Trophoblast cell (in vitro differentiated cells and primary cell): Measurements from ENCODE around the gene HOXB3.

Experiments
- DNase-seq, 2 donors: peaks; one replicate each; pipeline ENCODE4 v3.0.0-alpha.2; 2016
- H2AFZ ChIP-seq: 2 replicates; pipeline ENCODE4 v1.6.1; 2013; ENCODE audit warnings: low read length, moderate library complexity, mild to moderate bottlenecking; ENCODE audit not compliant: insufficient read depth, poor library complexity
- H2AK5ac ChIP-seq: 2 replicates; pipeline ENCODE4 v1.6.1; 2013; ENCODE audit warnings: mild to moderate bottlenecking, low read length
- H2BK120ac ChIP-seq: 2 replicates; pipeline ENCODE4 v1.6.1; 2013; ENCODE audit warnings: low read length, mild to moderate bottlenecking, moderate library complexity; ENCODE audit not compliant: insufficient read depth, poor library complexity
- H2BK12ac ChIP-seq: 2 replicates; pipeline ENCODE4 v1.6.1; 2013; ENCODE audit warnings: mild to moderate bottlenecking, low read length, moderate library complexity
- H2BK5ac ChIP-seq: 2 replicates; pipeline ENCODE4 v1.6.1; 2013; ENCODE audit warnings: low read length, low read depth, moderate library complexity, mild to moderate bottlenecking; ENCODE audit not compliant: poor library complexity
- H3K14ac ChIP-seq: 2 replicates; pipeline ENCODE4 v1.6.1; 2013; ENCODE audit warnings: mild to moderate bottlenecking, low read length
- H3K18ac ChIP-seq: 2 replicates; pipeline ENCODE4 v1.6.1; 2013; ENCODE audit warnings: mild to moderate bottlenecking, low read length
- H3K23ac ChIP-seq: 2 replicates; pipeline ENCODE4 v1.6.1; 2013; ENCODE audit warnings: low read length
- H3K27ac ChIP-seq: 2 replicates; pipeline ENCODE4 v1.5.1; 2013; ENCODE audit warnings: low read depth, mild to moderate bottlenecking, inconsistent platforms, low read length, moderate library complexity
- H3K27me3 ChIP-seq: 2 replicates; pipeline ENCODE4 v1.6.1; 2013; ENCODE audit warnings: inconsistent platforms, mild to moderate bottlenecking, low read length, moderate library complexity; ENCODE audit not compliant: insufficient read depth
- H3K36me3 ChIP-seq, 2 experiments: 1 replicate in 1 of 2; 2 replicates in 1 of 2; pipeline ENCODE4 v1.6.1; 2013; ENCODE audit warnings: low read length in 2 of 2, mild to moderate bottlenecking in 2 of 2, moderate library complexity in 1 of 2; ENCODE audit not compliant: insufficient read depth in 2 of 2, control insufficient read depth in 1 of 2
- H3K4ac ChIP-seq: 2 replicates; pipeline ENCODE4 v1.6.1; 2013; ENCODE audit warnings: low read depth, mild to moderate bottlenecking, low read length, moderate library complexity
- H3K4me1 ChIP-seq, 2 experiments: 1 replicate in 1 of 2; 2 replicates in 1 of 2; pipeline ENCODE4 v1.6.1; 2013; ENCODE audit warnings: low read length in 2 of 2, mild to moderate bottlenecking in 2 of 2, moderate library complexity in 1 of 2; ENCODE audit not compliant: insufficient read depth in 2 of 2, control insufficient read depth in 1 of 2
- H3K4me2 ChIP-seq: 2 replicates; pipeline ENCODE4 v1.6.1; 2013; ENCODE audit warnings: inconsistent platforms, mild to moderate bottlenecking, low read length, moderate library complexity
- H3K4me3 ChIP-seq: 2 replicates; pipeline ENCODE4 v1.5.1; 2013; ENCODE audit warnings: mild to moderate bottlenecking, low read depth, low read length, inconsistent platforms
- H3K79me1 ChIP-seq: one replicate; pipeline ENCODE4 v1.6.1; 2013; ENCODE audit warnings: low read length
- H3K79me2 ChIP-seq: 2 replicates; pipeline ENCODE4 v1.6.1; 2013; ENCODE audit warnings: low read length, mild to moderate bottlenecking; ENCODE audit not compliant: control insufficient read depth, insufficient read depth, poor library complexity
- H3K9ac ChIP-seq: 2 replicates; pipeline ENCODE4 v1.6.1; 2013; ENCODE audit warnings: mild to moderate bottlenecking, low read length
- H3K9me3 ChIP-seq: 2 replicates; pipeline ENCODE4 v1.6.1; 2013; ENCODE audit warnings: low read depth, mild to moderate bottlenecking, control low read depth, inconsistent platforms, low read length; ENCODE audit not compliant: insufficient read depth
- H4K12ac ChIP-seq: 2 replicates; pipeline ENCODE4 v1.6.1; 2013; ENCODE audit warnings: low read depth, mild to moderate bottlenecking, low read length, moderate library complexity
- H4K8ac ChIP-seq: 2 replicates; pipeline ENCODE4 v1.6.1; 2013; ENCODE audit warnings: low read depth, mild to moderate bottlenecking, low read length, moderate library complexity
- H4K91ac ChIP-seq: one replicate; pipeline ENCODE4 v1.6.1; 2013; ENCODE audit warnings: low read depth, mild to moderate bottlenecking, low read length, moderate library complexity
- WGBS: extraction: QIAGEN DNeasy Blood & Tissue Kit; methylation state at CpG from one replicate; pipeline ENCODE4 v1.1.7; 2013; ENCODE audit warnings: missing lambda C conversion rate; ENCODE audit not compliant: insufficient read length, insufficient coverage; ENCODE audit errors: extremely low coverage; 5-methylcytosine and 5-hydroxymethylcytosine counted together

The HOXB3 gene

GRCh38 chr17:48605409-48605919 is 15.4 kb upstream of the HOXB3 start:
- H3K4me3 ChIP-seq: no peak overlapping the region
- H2BK120ac ChIP-seq: no peak overlapping the region
- no peak overlapping the region for H3K4me2 ChIP-seq
- H4K91ac ChIP-seq: no peak overlapping the region
- H2AK5ac ChIP-seq: no peak overlapping the region
- H3K9ac ChIP-seq: no peak overlapping the region
- H4K12ac ChIP-seq: no peak overlapping the region
- H3K27me3 ChIP-seq: peaks cover 42% of the 10 kb centered on the region
- no peak overlapping the region for H3K23ac ChIP-seq
- no CpG with 5 or more reads among the region's 10 CpGs for WGBS
- H2BK12ac ChIP-seq: no peak overlapping the region
- H4K8ac ChIP-seq: no peak overlapping the region
- no peak overlapping the region for H3K18ac ChIP-seq
- H2AFZ ChIP-seq: no peak overlapping the region
- no peak overlapping the region for H2BK5ac ChIP-seq
- H3K79me1 ChIP-seq: peaks cover 9% of the 10 kb centered on the region
- DNase-seq: no peak
- H3K36me3 ChIP-seq: no peaks in the 10 kb centered on the region
- no peak overlapping the region for H3K4ac ChIP-seq
- H3K27ac ChIP-seq: no peak overlapping the region
- H3K79me2 ChIP-seq: peaks cover 3% of the 10 kb centered on the region
- peaks cover 16 to 27% of the 10 kb centered on the region in 2 experiments for H3K4me1 ChIP-seq
- H3K9me3 ChIP-seq: peaks cover 2% of the 10 kb centered on the region
- no peak overlapping the region for H3K14ac ChIP-seq

GRCh38 chr17:48604770-48605329 is 14.8 kb upstream of the HOXB3 start, which contains the start of gene HOXB6:
Gene HOXB6 (minus strand): TSS chr17:48604986. CDS start chr17:48598150, 6,836 bp downstream.
- peaks cover 42% of the 10 kb centered on the region for H3K27me3 ChIP-seq
- peak within 1 kb of the TSS; percentile 39 for H3K4me2 ChIP-seq
- H3K18ac ChIP-seq: no peak within 1 kb of the TSS
- H3K4ac ChIP-seq: no peak within 1 kb of the TSS
- peaks cover 2% of the 10 kb centered on the region for H3K9me3 ChIP-seq
- no peak within 1 kb of the TSS for H3K14ac ChIP-seq
- H2BK12ac ChIP-seq: no peak within 1 kb of the TSS
- peaks cover 3% of the 10 kb centered on the region for H3K79me1 ChIP-seq
- no peak within 1 kb of the TSS for H2BK120ac ChIP-seq
- no CpG with 5 or more reads among the region's 16 CpGs for WGBS
- no peak within 1 kb of the TSS for H3K27ac ChIP-seq
- H2BK5ac ChIP-seq: no peak within 1 kb of the TSS
- H3K9ac ChIP-seq: no peak within 1 kb of the TSS
- no peak within 1 kb of the TSS for H4K91ac ChIP-seq
- H4K12ac ChIP-seq: no peak within 1 kb of the TSS
- no peak within 1 kb of the TSS for H3K4me3 ChIP-seq
- H2AFZ ChIP-seq: no peak within 1 kb of the TSS
- H3K4me1 ChIP-seq: peaks cover 16 to 29% of the 10 kb centered on the region in 2 experiments
- no peaks in the 10 kb centered on the region for H3K79me2 ChIP-seq
- no peak within 1 kb of the TSS for H4K8ac ChIP-seq
- no peak within 1 kb of the TSS for H2AK5ac ChIP-seq
- no peaks in the 10 kb centered on the region for H3K36me3 ChIP-seq
- DNase-seq: no peak
- H3K23ac ChIP-seq: no peak within 1 kb of the TSS

GRCh38 chr17:48603959-48604769 is 14.1 kb upstream of the HOXB3 start:
- no peak overlapping the region for H3K14ac ChIP-seq
- H3K4me3 ChIP-seq: no peak overlapping the region
- H3K79me2 ChIP-seq: no peaks in the 10 kb centered on the region
- H2BK120ac ChIP-seq: no peak overlapping the region
- H3K23ac ChIP-seq: no peak overlapping the region
- H3K9ac ChIP-seq: no peak overlapping the region
- no peak overlapping the region for H2AFZ ChIP-seq
- no peak overlapping the region for H3K4ac ChIP-seq
- H2BK12ac ChIP-seq: no peak overlapping the region
- WGBS: no CpG with 5 or more reads among the region's 21 CpGs
- H3K4me2 ChIP-seq: peak overlapping the region; percentile 39
- H4K12ac ChIP-seq: no peak overlapping the region
- no peak overlapping the region for H4K91ac ChIP-seq
- H3K18ac ChIP-seq: no peak overlapping the region
- peaks cover 6% of the 10 kb centered on the region for H3K79me1 ChIP-seq
- DNase-seq: no peak
- no peak overlapping the region for H2BK5ac ChIP-seq
- H3K27me3 ChIP-seq: peaks cover 42% of the 10 kb centered on the region
- no peaks in the 10 kb centered on the region for H3K36me3 ChIP-seq
- peaks cover 20 to 28% of the 10 kb centered on the region in 2 experiments for H3K4me1 ChIP-seq
- no peak overlapping the region for H2AK5ac ChIP-seq
- no peak overlapping the region for H3K27ac ChIP-seq
- peaks cover 2% of the 10 kb centered on the region for H3K9me3 ChIP-seq
- no peak overlapping the region for H4K8ac ChIP-seq

- peaks cover 2% of the 10 kb centered on the region for H3K79me2 ChIP-seq
- H3K79me1 ChIP-seq: peaks cover 23% of the 10 kb centered on the region
- H3K4me1 ChIP-seq: peaks cover 26 to 37% of the 10 kb centered on the region in 2 experiments
- H3K4me3 ChIP-seq: no peak overlapping the region
- H3K36me3 ChIP-seq: no peaks in the 10 kb centered on the region
- peaks cover 2% of the 10 kb centered on the region for H3K9me3 ChIP-seq
- peak overlapping the region; percentile 8 for H2BK120ac ChIP-seq
- H3K27me3 ChIP-seq: peaks cover 41% of the 10 kb centered on the region
- no peak for DNase-seq
- H4K91ac ChIP-seq: peak overlapping the region; percentile 59
- H2BK12ac ChIP-seq: peak overlapping the region; percentile 4
- no peak overlapping the region for H3K4ac ChIP-seq
- peak overlapping the region; percentile 41 for H3K14ac ChIP-seq
- H3K9ac ChIP-seq: no peak overlapping the region
- no peak overlapping the region for H3K23ac ChIP-seq
- H3K27ac ChIP-seq: peak overlapping the region; percentile 67
- no peak overlapping the region for H4K12ac ChIP-seq
- H3K4me2 ChIP-seq: peak overlapping the region; percentile 9
- no peak overlapping the region for H2BK5ac ChIP-seq
- no peak overlapping the region for H3K18ac ChIP-seq
- H2AFZ ChIP-seq: no peak overlapping the region
- H2AK5ac ChIP-seq: no peak overlapping the region
- peak overlapping the region; percentile 27 for H4K8ac ChIP-seq
- WGBS: no CpG with 5 or more reads among the region's 35 CpGs
Observed at GRCh38 chr17:48601539-48602425, 11.7 kb upstream of the HOXB3 start.
